22Rv1 (cell line): ENCODE measurements around the gene CAPN8.

Source experiments
- ZFX ChIP-seq: fragments of 450-650 bp; IDR thresholded peaks from 2 replicates; pipeline ENCODE4 v1.6.1; 2017; ENCODE audit warnings: antibody characterized with exemption, borderline replicate concordance
- TF ChIP-seq, protein P1 (sequence below): fragments of 450-650 bp; IDR thresholded peaks from 2 replicates; pipeline ENCODE4 v1.5.1; 2017; ENCODE audit warnings: mild to moderate bottlenecking

DNA sequence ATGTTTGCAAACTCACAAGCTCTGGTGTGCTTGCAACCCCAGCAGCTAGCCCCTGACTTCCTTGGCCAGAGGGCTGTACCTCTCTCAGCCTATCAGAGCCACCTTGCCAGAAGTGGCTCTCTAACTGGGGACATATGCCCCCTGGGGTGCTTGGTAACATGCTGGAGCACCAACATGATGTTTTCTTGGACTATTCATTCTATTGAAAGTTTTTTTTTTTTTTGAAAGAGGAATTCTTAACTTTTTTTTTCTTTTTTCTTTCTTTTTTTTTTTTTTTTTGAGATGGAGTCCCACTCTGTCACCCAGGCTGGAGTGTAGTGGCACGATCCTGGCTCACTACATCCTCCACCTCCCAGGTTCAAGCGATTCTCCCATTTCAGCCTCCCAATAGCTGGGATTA, 14.7 kb upstream of the CAPN8 start:
- TF ChIP-seq, protein P1, sequence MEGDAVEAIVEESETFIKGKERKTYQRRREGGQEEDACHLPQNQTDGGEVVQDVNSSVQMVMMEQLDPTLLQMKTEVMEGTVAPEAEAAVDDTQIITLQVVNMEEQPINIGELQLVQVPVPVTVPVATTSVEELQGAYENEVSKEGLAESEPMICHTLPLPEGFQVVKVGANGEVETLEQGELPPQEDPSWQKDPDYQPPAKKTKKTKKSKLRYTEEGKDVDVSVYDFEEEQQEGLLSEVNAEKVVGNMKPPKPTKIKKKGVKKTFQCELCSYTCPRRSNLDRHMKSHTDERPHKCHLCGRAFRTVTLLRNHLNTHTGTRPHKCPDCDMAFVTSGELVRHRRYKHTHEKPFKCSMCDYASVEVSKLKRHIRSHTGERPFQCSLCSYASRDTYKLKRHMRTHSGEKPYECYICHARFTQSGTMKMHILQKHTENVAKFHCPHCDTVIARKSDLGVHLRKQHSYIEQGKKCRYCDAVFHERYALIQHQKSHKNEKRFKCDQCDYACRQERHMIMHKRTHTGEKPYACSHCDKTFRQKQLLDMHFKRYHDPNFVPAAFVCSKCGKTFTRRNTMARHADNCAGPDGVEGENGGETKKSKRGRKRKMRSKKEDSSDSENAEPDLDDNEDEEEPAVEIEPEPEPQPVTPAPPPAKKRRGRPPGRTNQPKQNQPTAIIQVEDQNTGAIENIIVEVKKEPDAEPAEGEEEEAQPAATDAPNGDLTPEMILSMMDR: no peak
- TF ChIP-seq ZFX: no peak
